ENCODE results near the gene CD1E.
A peak's percentile ranks its signal among the peaks of the same experiment; 100 is the strongest.
"Not testable (repeated sequence)": the region's sequence is repeated elsewhere in the genome, so short reads cannot be mapped to it uniquely, and the experiment has no call there.

CD1E gene

GRCh38 chr1:158334526-158335212, 19.0 kb upstream of the CD1E start:
- no peak for DNase-seq (ENCODE audit: low spot score in 2 of 2)
- Mint-ChIP-seq H3K9me3 (peaks cover 5% of the 10 kb centered on the region), H3K27me3 (no peaks in the 10 kb centered on the region), H3K27ac (no peak overlapping the region), H3K36me3 (peaks cover 5% of the 10 kb centered on the region), H3K4me3 (no peak overlapping the region), H3K4me1 (peaks cover 21% of the 10 kb centered on the region)
- no peak for ATAC-seq (ENCODE audit: low read depth)

GRCh38 chr1:158335213-158335532, 18.5 kb upstream of the CD1E start:
- DNase-seq (ENCODE audit: low spot score in 2 of 2), result no peak
- Mint-ChIP-seq H3K4me3 (no peak overlapping the region), H3K27ac (no peak overlapping the region), H3K9me3 (peaks cover 5% of the 10 kb centered on the region), H3K4me1 (peaks cover 21% of the 10 kb centered on the region), H3K36me3 (peaks cover 5% of the 10 kb centered on the region), H3K27me3 (no peaks in the 10 kb centered on the region)
- ATAC-seq (ENCODE audit: low read depth), result no peak

- H3K27ac Mint-ChIP-seq; H3K27me3 Mint-ChIP-seq; DNase-seq (ENCODE audit: low spot score in 2 of 2); ATAC-seq (ENCODE audit: low read depth); H3K36me3 Mint-ChIP-seq; H3K9me3 Mint-ChIP-seq; H3K4me3 Mint-ChIP-seq: not testable (repeated sequence)
- peaks cover 21% of the 10 kb centered on the region for H3K4me1 Mint-ChIP-seq
Observed at GRCh38 chr1:158336413-158336812, 17.3 kb upstream of the CD1E start.

GRCh38 chr1:158348946-158349345, 4.7 kb upstream of the CD1E start:
- H3K4me1 Mint-ChIP-seq; H3K36me3 Mint-ChIP-seq; DNase-seq (ENCODE audit: low spot score in 2 of 2); H3K9me3 Mint-ChIP-seq; H3K27ac Mint-ChIP-seq; ATAC-seq (ENCODE audit: low read depth); H3K27me3 Mint-ChIP-seq; H3K4me3 Mint-ChIP-seq: not testable (repeated sequence)

GRCh38 chr1:158354255-158354654, 561 bp downstream of the CD1E start:
- DNase-seq (ENCODE audit: low spot score in 2 of 2) (no peak), ATAC-seq (ENCODE audit: low read depth) (no peak)
- Mint-ChIP-seq H3K4me1 (peaks cover 16% of the 10 kb centered on the region), H3K4me3 (no peak overlapping the region), H3K9me3 (no peaks in the 10 kb centered on the region), H3K36me3 (no peaks in the 10 kb centered on the region), H3K27me3 (no peaks in the 10 kb centered on the region), H3K27ac (no peak overlapping the region)

GRCh38 chr1:158355773-158356285, 2.1 kb downstream of the CD1E start:
- H3K27ac Mint-ChIP-seq, result no peak overlapping the region
- no peaks in the 10 kb centered on the region for H3K36me3 Mint-ChIP-seq
- no peaks in the 10 kb centered on the region for H3K27me3 Mint-ChIP-seq
- ATAC-seq (ENCODE audit: low read depth), result no peak
- H3K4me3 Mint-ChIP-seq, result no peak overlapping the region
- DNase-seq (ENCODE audit: low spot score in 2 of 2), result no peak
- H3K9me3 Mint-ChIP-seq, result no peaks in the 10 kb centered on the region
- peaks cover 19% of the 10 kb centered on the region for H3K4me1 Mint-ChIP-seq

- no peak for DNase-seq (ENCODE audit: low spot score in 2 of 2)
- Mint-ChIP-seq H3K4me1 (peaks cover 19% of the 10 kb centered on the region), H3K36me3 (no peaks in the 10 kb centered on the region), H3K9me3 (no peaks in the 10 kb centered on the region), H3K4me3 (no peak overlapping the region), H3K27me3 (no peaks in the 10 kb centered on the region), H3K27ac (no peak overlapping the region)
- no peak for ATAC-seq (ENCODE audit: low read depth)
Observed at GRCh38 chr1:158356616-158357015, 2.9 kb downstream of the CD1E start.

GRCh38 chr1:158357441-158357840, 3.7 kb downstream of the CD1E start:
- Mint-ChIP-seq H3K4me3 (no peak overlapping the region), H3K4me1 (peaks cover 19% of the 10 kb centered on the region), H3K9me3 (no peaks in the 10 kb centered on the region), H3K27me3 (no peaks in the 10 kb centered on the region), H3K36me3 (no peaks in the 10 kb centered on the region), H3K27ac (no peak overlapping the region)
- DNase-seq (ENCODE audit: low spot score in 2 of 2), result no peak
- ATAC-seq (ENCODE audit: low read depth), result no peak

GRCh38 chr1:158362482-158362881, 8.8 kb downstream of the CD1E start:
- H3K4me3 Mint-ChIP-seq, result no peak overlapping the region
- peaks cover 4% of the 10 kb centered on the region for H3K9me3 Mint-ChIP-seq
- H3K27ac Mint-ChIP-seq, result no peak overlapping the region
- ATAC-seq (ENCODE audit: low read depth), result no peak
- no peak for DNase-seq (ENCODE audit: low spot score in 2 of 2)
- H3K36me3 Mint-ChIP-seq, result peaks cover 2% of the 10 kb centered on the region
- H3K4me1 Mint-ChIP-seq, result peaks cover 3% of the 10 kb centered on the region
- peaks cover 3% of the 10 kb centered on the region for H3K27me3 Mint-ChIP-seq

- H3K9me3 Mint-ChIP-seq, result peaks cover 4% of the 10 kb centered on the region
- H3K27me3 Mint-ChIP-seq, result peaks cover 3% of the 10 kb centered on the region
- peaks cover 3% of the 10 kb centered on the region for H3K4me1 Mint-ChIP-seq
- H3K4me3 Mint-ChIP-seq, result no peak overlapping the region
- DNase-seq (ENCODE audit: low spot score in 2 of 2) (no peak), ATAC-seq (ENCODE audit: low read depth) (no peak)
- no peak overlapping the region for H3K27ac Mint-ChIP-seq
- peaks cover 2% of the 10 kb centered on the region for H3K36me3 Mint-ChIP-seq
Observed at GRCh38 chr1:158362941-158363340, 9.2 kb downstream of the CD1E start.

- H3K4me1 Mint-ChIP-seq, result no peaks in the 10 kb centered on the region
- H3K4me3 Mint-ChIP-seq, result no peak overlapping the region
- peaks cover 3% of the 10 kb centered on the region for H3K27me3 Mint-ChIP-seq
- no peak overlapping the region for H3K27ac Mint-ChIP-seq
- ATAC-seq (ENCODE audit: low read depth), result no peak
- no peak for DNase-seq (ENCODE audit: low spot score in 2 of 2)
- peaks cover 9% of the 10 kb centered on the region for H3K9me3 Mint-ChIP-seq
- peaks cover 2% of the 10 kb centered on the region for H3K36me3 Mint-ChIP-seq
Observed at GRCh38 chr1:158366783-158367182, 13.1 kb downstream of the CD1E start.

- peaks cover 3% of the 10 kb centered on the region for H3K4me1 Mint-ChIP-seq
- peaks cover 2% of the 10 kb centered on the region for H3K36me3 Mint-ChIP-seq
- ATAC-seq (ENCODE audit: low read depth) (no peak), DNase-seq (ENCODE audit: low spot score in 2 of 2) (no peak)
- H3K4me3 Mint-ChIP-seq, result no peak overlapping the region
- no peaks in the 10 kb centered on the region for H3K27me3 Mint-ChIP-seq
- no peak overlapping the region for H3K27ac Mint-ChIP-seq
- H3K9me3 Mint-ChIP-seq, result peaks cover 10% of the 10 kb centered on the region
Observed at GRCh38 chr1:158371188-158371953, 17.7 kb downstream of the CD1E start.

- not testable (repeated sequence) for ATAC-seq (ENCODE audit: low read depth); H3K27me3 Mint-ChIP-seq; DNase-seq (ENCODE audit: low spot score in 2 of 2); H3K4me3 Mint-ChIP-seq; H3K27ac Mint-ChIP-seq; H3K36me3 Mint-ChIP-seq; H3K4me1 Mint-ChIP-seq
- H3K9me3 Mint-ChIP-seq, result peaks cover 11% of the 10 kb centered on the region
Observed at GRCh38 chr1:158374101-158374500, 20.4 kb downstream of the CD1E start.

GRCh38 chr1:158374860-158375259, 21.2 kb downstream of the CD1E start:
- no peak overlapping the region for H3K4me3 Mint-ChIP-seq
- H3K27ac Mint-ChIP-seq, result no peak overlapping the region
- no peak for ATAC-seq (ENCODE audit: low read depth)
- DNase-seq (ENCODE audit: low spot score in 2 of 2), result no peak
- peaks cover 11% of the 10 kb centered on the region for H3K9me3 Mint-ChIP-seq
- H3K36me3 Mint-ChIP-seq, result peaks cover 2% of the 10 kb centered on the region
- H3K4me1 Mint-ChIP-seq, result peaks cover 3% of the 10 kb centered on the region
- no peaks in the 10 kb centered on the region for H3K27me3 Mint-ChIP-seq

GRCh38 chr1:158390331-158390730, 36.6 kb downstream of the CD1E start:
- Mint-ChIP-seq H3K4me1 (peaks cover 7% of the 10 kb centered on the region), H3K4me3 (no peak overlapping the region), H3K27ac (peak overlapping the region; percentile 57), H3K36me3 (no peaks in the 10 kb centered on the region), H3K27me3 (no peaks in the 10 kb centered on the region), H3K9me3 (peaks cover 3% of the 10 kb centered on the region)
- ATAC-seq (ENCODE audit: low read depth), result no peak
- DNase-seq (ENCODE audit: low spot score in 2 of 2), result no peak
